ENCODE data around the gene SBNO2. TPM values are rescaled to one million over a fixed set of nuclear protein-coding genes. Genes with fewer than 3 reads are reported as not detected.

The SBNO2 gene
- total and polyA plus RNA-seq, 2 experiments from 2014 or later, result 6.9 to 35.4 TPM

DNA sequence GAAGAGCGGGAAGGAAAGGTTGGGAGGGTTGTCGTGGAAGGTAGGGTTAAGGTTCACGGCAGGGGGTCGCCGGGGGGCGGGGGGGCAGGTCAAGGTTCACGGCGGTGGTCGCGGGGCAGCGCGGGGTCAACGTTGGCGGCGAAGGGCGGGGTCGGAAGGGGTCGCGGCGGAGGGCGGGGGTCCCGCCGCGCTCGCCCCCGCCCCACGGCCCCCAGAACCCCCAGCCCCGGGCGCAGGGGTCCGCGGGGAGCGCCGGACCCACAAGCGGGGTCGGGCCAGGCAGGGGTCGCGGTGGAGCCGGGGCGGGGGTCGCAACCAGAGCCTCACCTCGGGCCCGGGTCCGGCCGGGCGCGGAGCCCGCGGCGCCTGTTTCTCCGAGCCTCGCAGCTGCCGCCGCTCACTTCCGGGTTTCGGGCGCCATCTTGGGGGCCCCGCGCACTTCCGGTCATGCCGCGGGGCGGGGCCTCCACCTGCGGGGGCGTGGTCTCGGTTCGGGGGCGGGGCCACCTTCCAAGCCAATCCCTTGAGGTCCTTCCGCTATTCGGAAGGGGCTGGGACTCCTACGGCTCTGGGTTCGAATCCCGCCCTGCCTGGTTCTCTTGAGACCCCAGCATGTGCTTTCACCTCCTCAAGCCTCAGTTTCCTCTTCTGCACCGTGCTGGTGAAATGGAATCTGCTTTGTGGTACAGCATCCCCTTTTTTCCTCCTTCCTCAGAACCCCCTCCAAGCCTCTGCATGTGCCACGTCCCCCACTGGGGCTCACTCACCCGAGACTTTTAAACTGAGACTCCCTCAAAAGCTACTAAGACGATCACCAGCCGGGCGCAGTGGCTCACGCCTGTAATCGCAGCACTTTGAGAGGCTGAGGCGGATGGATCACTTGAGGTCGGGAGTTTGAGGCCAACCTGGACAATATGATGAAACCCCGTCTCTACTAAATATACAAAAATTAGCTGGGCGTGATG lies at the start of gene SBNO2 (continued):
- TF ChIP-seq, protein P1, sequence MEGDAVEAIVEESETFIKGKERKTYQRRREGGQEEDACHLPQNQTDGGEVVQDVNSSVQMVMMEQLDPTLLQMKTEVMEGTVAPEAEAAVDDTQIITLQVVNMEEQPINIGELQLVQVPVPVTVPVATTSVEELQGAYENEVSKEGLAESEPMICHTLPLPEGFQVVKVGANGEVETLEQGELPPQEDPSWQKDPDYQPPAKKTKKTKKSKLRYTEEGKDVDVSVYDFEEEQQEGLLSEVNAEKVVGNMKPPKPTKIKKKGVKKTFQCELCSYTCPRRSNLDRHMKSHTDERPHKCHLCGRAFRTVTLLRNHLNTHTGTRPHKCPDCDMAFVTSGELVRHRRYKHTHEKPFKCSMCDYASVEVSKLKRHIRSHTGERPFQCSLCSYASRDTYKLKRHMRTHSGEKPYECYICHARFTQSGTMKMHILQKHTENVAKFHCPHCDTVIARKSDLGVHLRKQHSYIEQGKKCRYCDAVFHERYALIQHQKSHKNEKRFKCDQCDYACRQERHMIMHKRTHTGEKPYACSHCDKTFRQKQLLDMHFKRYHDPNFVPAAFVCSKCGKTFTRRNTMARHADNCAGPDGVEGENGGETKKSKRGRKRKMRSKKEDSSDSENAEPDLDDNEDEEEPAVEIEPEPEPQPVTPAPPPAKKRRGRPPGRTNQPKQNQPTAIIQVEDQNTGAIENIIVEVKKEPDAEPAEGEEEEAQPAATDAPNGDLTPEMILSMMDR (conservative IDR thresholded peaks at IDR 0.05; ENCODE audit: low read depth in 2 of 2), result no peak
- TF ChIP-seq, protein P2, sequence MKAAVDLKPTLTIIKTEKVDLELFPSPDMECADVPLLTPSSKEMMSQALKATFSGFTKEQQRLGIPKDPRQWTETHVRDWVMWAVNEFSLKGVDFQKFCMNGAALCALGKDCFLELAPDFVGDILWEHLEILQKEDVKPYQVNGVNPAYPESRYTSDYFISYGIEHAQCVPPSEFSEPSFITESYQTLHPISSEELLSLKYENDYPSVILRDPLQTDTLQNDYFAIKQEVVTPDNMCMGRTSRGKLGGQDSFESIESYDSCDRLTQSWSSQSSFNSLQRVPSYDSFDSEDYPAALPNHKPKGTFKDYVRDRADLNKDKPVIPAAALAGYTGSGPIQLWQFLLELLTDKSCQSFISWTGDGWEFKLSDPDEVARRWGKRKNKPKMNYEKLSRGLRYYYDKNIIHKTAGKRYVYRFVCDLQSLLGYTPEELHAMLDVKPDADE (IDR thresholded peaks at IDR 0.05), result no peak; the same call in 1 of the 2 replicates
- peak; percentile 49 for TF ChIP-seq POLR2AphosphoS5 (IDR thresholded peaks at IDR 0.05; ENCODE audit: low read depth)

DNA sequence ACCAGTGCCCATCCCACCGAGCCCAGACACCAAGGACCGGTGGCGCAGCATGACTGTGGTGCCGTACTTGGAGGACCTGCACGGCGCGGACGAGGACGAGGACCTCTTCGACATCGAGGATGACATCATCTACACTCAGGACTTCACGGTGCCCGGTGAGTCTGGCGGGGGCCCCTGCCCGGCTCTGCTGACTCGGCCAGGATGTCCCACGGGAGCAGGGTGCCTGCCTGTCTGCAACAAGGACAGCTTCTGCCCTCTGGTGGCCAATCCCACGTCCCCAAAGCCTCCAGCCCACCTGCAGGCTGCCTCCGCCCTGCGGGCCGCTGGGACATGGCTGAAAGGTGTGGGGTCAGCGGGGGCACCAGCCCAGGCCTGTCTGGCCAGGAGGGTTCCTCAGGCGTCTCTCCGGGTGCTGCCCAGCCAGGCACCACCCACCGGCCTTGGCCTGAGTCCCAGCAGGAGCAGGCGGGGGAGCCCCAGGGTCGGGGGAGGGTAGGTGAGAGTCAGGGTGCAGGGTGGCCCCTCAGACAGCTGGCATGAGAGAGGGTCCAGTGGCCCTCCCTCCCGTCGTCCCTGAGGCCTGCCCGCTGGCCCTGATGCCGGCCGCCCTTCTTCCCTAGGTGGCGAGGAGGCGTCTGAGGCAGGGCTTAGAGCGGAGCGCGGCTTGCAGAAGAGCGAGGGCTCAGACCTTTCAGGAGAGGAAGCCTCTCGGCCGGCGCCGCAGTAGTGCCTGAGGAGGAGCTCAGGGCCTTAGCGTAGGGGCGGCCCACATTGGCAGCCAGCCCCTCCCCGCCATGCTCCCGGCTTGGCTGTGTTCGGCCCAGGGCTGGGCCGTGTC lies 49.2 kb upstream of the SBNO2 start:
- Mint-ChIP-seq H3K4me1 (no peaks in the 10 kb centered on the region), H3K27me3 (ENCODE audit: insufficient read depth, low read depth, poor library complexity) (peaks cover 8% of the 10 kb centered on the region), H3K36me3 (ENCODE audit: low read depth) (peaks cover 4% of the 10 kb centered on the region; the same call in 2 of the 3 replicates), H3K4me3 (no peak overlapping the region), H3K27ac (no peak overlapping the region), H3K9me3 (no peaks in the 10 kb centered on the region)
- DNase-seq (ENCODE audit: low spot score) (peak; percentile 81), ATAC-seq (peak; percentile 60)
- Histone ChIP-seq H3K27me3 (ENCODE audit: insufficient read depth) (no peaks in the 10 kb centered on the region), H4K20me1 (replicated peaks; ENCODE audit: insufficient read depth) (peaks cover 4% of the 10 kb centered on the region; the same call in 1 of the 2 replicates), H3K9me2 (ENCODE audit: insufficient read depth) (no peaks in the 10 kb centered on the region), H3K79me2 (replicated peaks; ENCODE audit: insufficient read depth) (peaks cover 15% of the 10 kb centered on the region), H3K36me3 (ENCODE audit: insufficient read depth) (no peaks in the 10 kb centered on the region), H3K4me3 (no peak overlapping the region), H3F3A (replicated peaks; ENCODE audit: low read depth) (peaks cover 26% of the 10 kb centered on the region), H3K4me2 (no peak overlapping the region), H3K27ac (ENCODE audit: low read depth) (peak overlapping the region; percentile 69; the same call in 1 of the 2 replicates), H3K4me1 (ENCODE audit: insufficient read depth) (no peaks in the 10 kb centered on the region), H2AFZ (no peak overlapping the region)
- TF ChIP-seq, protein P1 (conservative IDR thresholded peaks at IDR 0.05; ENCODE audit: low read depth in 2 of 2), result peak; percentile 56 to 74
- no peak for TF ChIP-seq POLR2AphosphoS5 (IDR thresholded peaks at IDR 0.05; ENCODE audit: low read depth)

Data from GM23338 (cell line).